Ishikawa (cell line): ENCODE measurements around the gene LPAR1.

Experiments used
- TF ChIP-seq, protein P1 (sequence below): IDR thresholded peaks from 2 replicates; pipeline ENCODE4 v1.6.1; 2012
- TF ChIP-seq, protein P2 (sequence below): IDR thresholded peaks from 2 replicates; pipeline ENCODE4 v1.6.1; 2012

DNA sequence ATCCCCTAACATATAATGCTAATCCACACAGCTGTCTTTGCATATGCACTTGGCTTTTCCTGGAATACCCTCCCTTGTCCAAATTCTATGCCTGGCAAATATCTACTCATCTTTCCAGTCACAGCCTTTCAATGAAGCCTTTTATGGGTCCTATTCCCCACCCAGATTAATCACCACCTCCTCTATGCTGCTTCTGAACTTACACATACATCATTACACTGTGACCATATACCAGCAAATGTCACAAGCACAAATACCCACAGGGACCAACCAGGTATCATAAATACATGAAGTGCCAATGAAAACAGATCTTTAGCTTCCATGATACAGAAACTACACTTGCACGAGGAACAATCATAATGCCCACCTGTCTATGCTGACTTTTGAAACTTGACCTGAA, 22.3 kb downstream of the LPAR1 start:
- TF ChIP-seq, protein P1, sequence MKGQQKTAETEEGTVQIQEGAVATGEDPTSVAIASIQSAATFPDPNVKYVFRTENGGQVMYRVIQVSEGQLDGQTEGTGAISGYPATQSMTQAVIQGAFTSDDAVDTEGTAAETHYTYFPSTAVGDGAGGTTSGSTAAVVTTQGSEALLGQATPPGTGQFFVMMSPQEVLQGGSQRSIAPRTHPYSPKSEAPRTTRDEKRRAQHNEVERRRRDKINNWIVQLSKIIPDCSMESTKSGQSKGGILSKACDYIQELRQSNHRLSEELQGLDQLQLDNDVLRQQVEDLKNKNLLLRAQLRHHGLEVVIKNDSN: no peak
- TF ChIP-seq, protein P2, sequence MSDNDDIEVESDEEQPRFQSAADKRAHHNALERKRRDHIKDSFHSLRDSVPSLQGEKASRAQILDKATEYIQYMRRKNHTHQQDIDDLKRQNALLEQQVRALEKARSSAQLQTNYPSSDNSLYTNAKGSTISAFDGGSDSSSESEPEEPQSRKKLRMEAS: no peak
